ENCODE measurements around the gene TCF7L1.

The TCF7L1 gene

DNA sequence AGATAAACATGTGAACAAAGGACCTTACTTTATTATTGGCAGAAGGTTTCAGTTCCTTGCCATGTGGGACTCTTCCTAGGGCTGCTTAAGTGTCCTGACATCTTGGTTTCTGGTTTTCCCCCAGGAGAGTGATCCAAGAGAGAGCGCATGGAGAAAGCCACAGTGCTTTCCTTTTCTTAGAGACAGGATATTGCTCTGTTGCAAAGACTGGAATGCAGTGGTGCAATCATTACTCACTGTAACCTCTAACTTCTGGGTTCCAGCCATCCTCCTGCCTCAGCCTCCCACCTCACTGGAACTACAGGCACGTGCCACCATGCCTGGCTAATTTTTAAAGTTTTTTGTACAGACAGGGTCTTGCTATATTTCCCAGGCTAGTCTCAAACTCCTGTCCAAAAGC is 38.1 kb upstream of the TCF7L1 start:
- no peak for DNase-seq (ENCODE audit: extremely low read depth, low read depth)
- TF ChIP-seq, protein P1, sequence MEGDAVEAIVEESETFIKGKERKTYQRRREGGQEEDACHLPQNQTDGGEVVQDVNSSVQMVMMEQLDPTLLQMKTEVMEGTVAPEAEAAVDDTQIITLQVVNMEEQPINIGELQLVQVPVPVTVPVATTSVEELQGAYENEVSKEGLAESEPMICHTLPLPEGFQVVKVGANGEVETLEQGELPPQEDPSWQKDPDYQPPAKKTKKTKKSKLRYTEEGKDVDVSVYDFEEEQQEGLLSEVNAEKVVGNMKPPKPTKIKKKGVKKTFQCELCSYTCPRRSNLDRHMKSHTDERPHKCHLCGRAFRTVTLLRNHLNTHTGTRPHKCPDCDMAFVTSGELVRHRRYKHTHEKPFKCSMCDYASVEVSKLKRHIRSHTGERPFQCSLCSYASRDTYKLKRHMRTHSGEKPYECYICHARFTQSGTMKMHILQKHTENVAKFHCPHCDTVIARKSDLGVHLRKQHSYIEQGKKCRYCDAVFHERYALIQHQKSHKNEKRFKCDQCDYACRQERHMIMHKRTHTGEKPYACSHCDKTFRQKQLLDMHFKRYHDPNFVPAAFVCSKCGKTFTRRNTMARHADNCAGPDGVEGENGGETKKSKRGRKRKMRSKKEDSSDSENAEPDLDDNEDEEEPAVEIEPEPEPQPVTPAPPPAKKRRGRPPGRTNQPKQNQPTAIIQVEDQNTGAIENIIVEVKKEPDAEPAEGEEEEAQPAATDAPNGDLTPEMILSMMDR (IDR thresholded peaks at IDR 0.05; ENCODE audit: low read depth, low read length, missing control alignments): no peak
- no peak overlapping the region for H3K4me3 ChIP-seq (replicated peaks; ENCODE audit: low read depth, low read length)

DNA sequence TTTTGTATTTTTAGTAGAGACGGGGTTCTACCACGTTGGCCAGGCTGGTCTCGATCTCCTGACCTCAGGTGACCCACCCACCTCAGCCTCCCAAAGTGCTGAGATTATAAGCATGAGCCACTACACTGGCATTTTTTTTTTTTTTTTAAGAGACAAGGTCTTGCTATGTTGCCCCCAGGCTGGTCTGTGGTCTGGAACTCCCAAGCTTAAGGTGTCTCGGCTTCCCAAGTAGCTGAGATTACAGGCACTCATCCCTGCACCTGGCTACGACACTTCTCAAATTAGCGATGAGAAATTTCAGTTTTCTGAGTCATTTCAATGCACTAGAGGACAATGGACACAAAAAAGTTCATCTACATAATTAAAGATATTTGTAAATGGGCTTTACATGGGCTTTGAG is 36.6 kb upstream of the TCF7L1 start:
- TF ChIP-seq, protein P1 (IDR thresholded peaks at IDR 0.05; ENCODE audit: low read depth, low read length, missing control alignments): no peak
- no peak overlapping the region for H3K4me3 ChIP-seq (replicated peaks; ENCODE audit: low read depth, low read length)
- no peak for DNase-seq (ENCODE audit: extremely low read depth, low read depth)

GRCh38 chr2:85104228-85104627 is 29.0 kb upstream of the TCF7L1 start:
- no peak for DNase-seq (ENCODE audit: extremely low read depth, low read depth)
- TF ChIP-seq, protein P1 (IDR thresholded peaks at IDR 0.05; ENCODE audit: low read depth, low read length, missing control alignments): no peak
- H3K4me3 ChIP-seq (replicated peaks; ENCODE audit: low read depth, low read length): no peak overlapping the region

DNA sequence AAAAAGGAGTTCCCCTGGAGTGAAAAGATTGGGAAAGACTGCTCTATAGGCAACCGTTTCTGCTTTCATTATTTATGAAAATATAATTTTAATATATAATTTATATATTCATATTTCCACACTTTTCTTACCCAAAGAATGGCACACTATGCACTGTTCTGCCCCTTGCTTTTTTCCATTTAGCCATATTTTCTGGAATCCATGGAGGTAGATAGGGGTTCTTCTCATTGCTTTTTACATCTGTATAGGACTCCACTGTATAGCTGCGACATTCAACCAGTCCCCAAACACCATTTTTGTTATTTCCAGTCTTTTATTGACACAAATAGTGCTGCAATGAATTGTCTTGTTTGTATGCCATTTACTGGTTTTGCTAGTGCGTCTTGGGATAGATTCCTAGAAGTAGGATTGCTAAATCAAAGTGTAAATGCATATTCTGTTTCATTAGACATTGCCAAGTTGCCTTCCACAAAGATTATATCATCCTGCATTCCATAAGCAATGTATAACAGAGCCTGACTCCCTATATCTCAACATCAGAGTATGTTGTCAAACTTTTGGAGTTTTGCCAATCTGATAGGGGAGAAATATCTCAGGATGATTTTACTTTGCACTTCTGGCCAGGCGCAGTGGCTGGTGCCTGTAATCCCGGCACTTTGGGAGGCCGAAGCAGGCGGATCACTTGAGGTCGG is 26.6 kb upstream of the TCF7L1 start:
- no peak overlapping the region for H3K4me3 ChIP-seq (replicated peaks; ENCODE audit: low read depth, low read length)
- no peak for DNase-seq (ENCODE audit: extremely low read depth, low read depth)
- TF ChIP-seq, protein P1 (IDR thresholded peaks at IDR 0.05; ENCODE audit: low read depth, low read length, missing control alignments): no peak

DNA sequence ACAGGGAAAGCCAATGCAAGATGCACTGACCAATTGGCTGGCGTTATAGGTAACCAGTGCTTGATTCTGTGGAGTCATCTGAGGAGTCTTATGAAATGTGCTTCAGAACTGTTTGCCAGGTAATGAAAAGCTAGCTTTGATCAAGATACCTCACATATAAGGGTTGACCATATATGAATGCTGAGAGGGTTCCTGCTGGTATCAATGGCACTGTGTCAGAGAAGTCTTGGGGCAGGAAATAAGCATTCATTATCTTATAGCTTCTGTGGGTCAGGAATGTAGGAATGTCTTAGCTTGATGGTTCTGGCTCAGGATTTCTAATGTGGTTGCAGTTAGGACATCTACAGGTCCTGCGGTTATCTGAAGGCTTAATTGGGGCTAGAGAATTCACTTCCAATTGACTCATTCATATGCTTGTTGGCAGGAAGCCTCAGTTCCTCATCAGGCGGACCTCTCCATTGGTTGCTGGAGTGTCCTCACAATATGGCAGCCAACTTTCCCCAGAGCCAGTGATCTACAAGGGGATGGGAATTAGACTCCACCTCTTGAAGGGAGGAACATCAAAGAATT is 22.1 kb upstream of the TCF7L1 start:
- TF ChIP-seq, protein P1 (IDR thresholded peaks at IDR 0.05; ENCODE audit: low read depth, low read length, missing control alignments): no peak
- DNase-seq (ENCODE audit: extremely low read depth, low read depth): no peak
- no peak overlapping the region for H3K4me3 ChIP-seq (replicated peaks; ENCODE audit: low read depth, low read length)

- no peak overlapping the region for H3K4me3 ChIP-seq (replicated peaks; ENCODE audit: low read depth, low read length)
- no peak for DNase-seq (ENCODE audit: extremely low read depth, low read depth)
- TF ChIP-seq, protein P1 (IDR thresholded peaks at IDR 0.05; ENCODE audit: low read depth, low read length, missing control alignments): no peak
Measured at GRCh38 chr2:85111819-85112281, 21.3 kb upstream of the TCF7L1 start.
